ENCODE results near the gene CORO1A.
"Not testable (repeated sequence)": the region's sequence is repeated elsewhere in the genome, so short reads cannot be mapped to it uniquely, and the experiment has no call there.

The CORO1A gene

DNA sequence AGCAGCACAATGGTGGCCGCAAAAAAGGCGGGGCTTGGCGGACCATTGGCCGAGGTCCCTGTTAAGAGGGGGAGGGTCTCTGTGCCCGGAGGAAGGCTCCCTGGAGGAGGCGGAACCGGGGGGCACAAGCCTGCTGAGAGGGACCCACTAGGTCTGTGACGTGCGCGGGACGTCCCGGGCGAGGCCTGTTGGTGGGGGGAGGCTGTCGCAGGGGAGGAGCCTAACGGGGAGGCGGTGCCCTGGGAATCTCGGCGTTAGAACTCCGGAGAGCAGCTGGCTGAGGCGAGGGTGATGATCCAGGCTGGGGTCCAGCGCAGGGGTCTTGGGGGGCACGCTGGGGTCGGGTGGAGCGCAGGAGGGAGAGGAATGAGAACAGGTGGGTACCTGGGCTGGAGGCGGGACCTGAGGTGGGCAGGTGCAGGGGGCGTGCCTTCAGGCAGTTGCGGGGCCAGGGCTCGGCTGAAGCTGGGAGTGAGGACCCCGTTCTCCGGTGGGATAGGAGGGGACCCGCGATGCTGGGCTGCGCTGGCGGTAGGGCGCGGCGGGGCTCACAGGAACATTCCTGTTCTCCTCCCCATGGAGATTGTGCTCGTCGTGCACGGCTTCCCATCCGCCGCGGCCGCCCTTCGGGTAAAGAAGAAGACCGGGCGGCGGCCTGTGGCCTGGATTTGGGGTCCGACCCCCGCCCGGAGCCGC, 22.3 kb downstream of the CORO1A start:
- DNase-seq (ENCODE audit: low spot score) = not testable (repeated sequence)

- not testable (repeated sequence) for DNase-seq (ENCODE audit: low spot score)
Measured at GRCh38 chr16:30206252-30206651, 22.9 kb downstream of the CORO1A start.

GRCh38 chr16:30207063-30207704, 23.8 kb downstream of the CORO1A start:
- DNase-seq (ENCODE audit: low spot score) = not testable (repeated sequence)

- not testable (repeated sequence) for DNase-seq (ENCODE audit: low spot score)
Measured at GRCh38 chr16:30209032-30209431, 25.6 kb downstream of the CORO1A start.

GRCh38 chr16:30211414-30211813, 28.0 kb downstream of the CORO1A start:
- DNase-seq (ENCODE audit: low spot score) = not testable (repeated sequence)

GRCh38 chr16:30217082-30217481, 33.7 kb downstream of the CORO1A start:
- not testable (repeated sequence) for DNase-seq (ENCODE audit: low spot score)

Measured in germinal center (tissue), 1 donor.